ENCODE measurements around the gene ABHD16B. TPM values are rescaled to one million over a fixed set of nuclear protein-coding genes. Genes with fewer than 3 reads are reported as not detected.

ABHD16B gene
- total RNA-seq, 4 donors from 2014 or later = not detected

- intact Hi-C loops (cut with DNase I) = no loop called here
- Histone ChIP-seq H3K9me3 (no peaks in the 10 kb centered on the region), H3K36me3 (peaks cover 6 to 38% (median 8%) of the 10 kb centered on the region in 3 donors), H3K27me3 (no peaks in the 10 kb centered on the region), H3K4me1 (peaks cover 22 to 72% (median 29%) of the 10 kb centered on the region in 3 donors), H3K27ac (peak overlapping the region; percentile 91 to 99 (median 96)), H3K4me3 (peak overlapping the region; percentile 59 to 88 (median 68))
- WGBS, 2 donors = 0 to 1% methylated on average over 5 of the region's 5 CpGs
- no peak for DNase-seq
- TF ChIP-seq CTCF (IDR thresholded peaks at IDR 0.05) (no peak), POLR2A (IDR thresholded peaks at IDR 0.05) (no peak)
Measured at GRCh38 chr20:63895952-63896263, 34.6 kb downstream of the ABHD16B start.

- Histone ChIP-seq H3K4me3 (peak overlapping the region; percentile 59 to 88 (median 68)), H3K9me3 (no peaks in the 10 kb centered on the region), H3K27ac (peak overlapping the region; percentile 91 to 99 (median 96)), H3K4me1 (peaks cover 20 to 72% (median 29%) of the 10 kb centered on the region in 3 donors), H3K27me3 (no peaks in the 10 kb centered on the region), H3K36me3 (peaks cover 2 to 36% (median 6%) of the 10 kb centered on the region in 3 donors)
- TF ChIP-seq CTCF (IDR thresholded peaks at IDR 0.05) (no peak), POLR2A (IDR thresholded peaks at IDR 0.05) (no peak)
- WGBS, 2 donors = 8 to 12% methylated on average over 17 to 18 of the region's 18 CpGs
- intact Hi-C loops (cut with DNase I) = no loop called here
- DNase-seq = no peak
Measured at GRCh38 chr20:63896264-63897105, 35.2 kb downstream of the ABHD16B start.

- no peak overlapping the region for H3K27ac ChIP-seq
- intact Hi-C loops (cut with DNase I) = no loop called here
- TF ChIP-seq CTCF (IDR thresholded peaks at IDR 0.05) (no peak), POLR2A (IDR thresholded peaks at IDR 0.05) (no peak)
- H3K27me3 ChIP-seq = no peaks in the 10 kb centered on the region
- DNase-seq = no peak
- peaks cover 20 to 83% (median 29%) of the 10 kb centered on the region in 3 donors for H3K4me1 ChIP-seq
- H3K4me3 ChIP-seq = no peak overlapping the region
- peaks cover 0 to 29% (median 0%) of the 10 kb centered on the region in 3 donors for H3K36me3 ChIP-seq
- H3K9me3 ChIP-seq = no peaks in the 10 kb centered on the region
- 81 to 82% methylated on average over 6 of the region's 6 CpGs for WGBS, 2 donors
Measured at GRCh38 chr20:63897978-63898561, 36.8 kb downstream of the ABHD16B start.

GRCh38 chr20:63898882-63899558 lies 37.7 kb downstream of the ABHD16B start:
- Histone ChIP-seq H3K36me3 (peaks cover 0 to 33% (median 0%) of the 10 kb centered on the region in 3 donors), H3K27me3 (no peaks in the 10 kb centered on the region), H3K4me1 (peaks cover 18 to 88% (median 29%) of the 10 kb centered on the region in 3 donors), H3K9me3 (no peaks in the 10 kb centered on the region), H3K27ac (no peak overlapping the region), H3K4me3 (no peak overlapping the region)
- intact Hi-C loops (cut with DNase I) = no loop called here
- TF ChIP-seq POLR2A (IDR thresholded peaks at IDR 0.05) (no peak), CTCF (IDR thresholded peaks at IDR 0.05) (no peak)
- WGBS, 2 donors = 71 to 88% methylated on average over 8 to 10 of the region's 10 CpGs
- DNase-seq = no peak

GRCh38 chr20:63900413-63900812 lies 39.1 kb downstream of the ABHD16B start:
- Histone ChIP-seq H3K36me3 (peaks cover 0 to 45% (median 0%) of the 10 kb centered on the region in 3 donors), H3K4me3 (no peak overlapping the region), H3K27me3 (no peaks in the 10 kb centered on the region), H3K27ac (peak overlapping the region in 2 of 4 donors; percentile 22 to 48), H3K4me1 (peaks cover 15 to 89% (median 23%) of the 10 kb centered on the region in 3 donors), H3K9me3 (no peaks in the 10 kb centered on the region)
- intact Hi-C loops (cut with DNase I) = no loop called here
- WGBS, 2 donors = 56 to 69% methylated on average over 3 of the region's 3 CpGs
- no peak for DNase-seq
- no peak for TF ChIP-seq CTCF (IDR thresholded peaks at IDR 0.05)
- no peak for TF ChIP-seq POLR2A (IDR thresholded peaks at IDR 0.05)
